RKO (cell line): ENCODE data around the gene CACNA1E.
A peak's percentile ranks its signal among the peaks of the same experiment; 100 is the strongest.
"Not testable (repeated sequence)": the region's sequence is repeated elsewhere in the genome, so short reads cannot be mapped to it uniquely, and the experiment has no call there.

Experiments used
- DNase-seq: peaks from one replicate; pipeline ENCODE4 v3.0.0-alpha.2; 2016; ENCODE audit warnings: low spot score

Gene CACNA1E

GRCh38 chr1:181517181-181517875 lies 34.0 kb downstream of the CACNA1E start:
- DNase-seq, result no peak

- no peak for DNase-seq
These were observed 34.8 kb downstream of the CACNA1E start for GRCh38 chr1:181518152-181518551.

- no peak for DNase-seq
These were observed 39.5 kb downstream of the CACNA1E start for GRCh38 chr1:181522864-181523263.

GRCh38 chr1:181525104-181525721 lies 41.9 kb downstream of the CACNA1E start:
- DNase-seq, result no peak

- DNase-seq, result not testable (repeated sequence)
These were observed 44.9 kb downstream of the CACNA1E start for GRCh38 chr1:181528241-181528640.

- no peak for DNase-seq
These were observed 48.1 kb downstream of the CACNA1E start for GRCh38 chr1:181531441-181531840.

- DNase-seq, result no peak
These were observed 48.8 kb downstream of the CACNA1E start for GRCh38 chr1:181531951-181532600.

GRCh38 chr1:181538836-181539235 lies 55.5 kb downstream of the CACNA1E start:
- no peak for DNase-seq

- DNase-seq, result no peak
These were observed 58.1 kb downstream of the CACNA1E start for GRCh38 chr1:181541458-181541857.

GRCh38 chr1:181541947-181542346 lies 58.6 kb downstream of the CACNA1E start:
- DNase-seq, result peak; percentile 20

- not testable (repeated sequence) for DNase-seq
These were observed 59.1 kb downstream of the CACNA1E start for GRCh38 chr1:181542406-181542805.

GRCh38 chr1:181545395-181545794 lies 62.1 kb downstream of the CACNA1E start:
- no peak for DNase-seq

- DNase-seq, result no peak
These were observed 65.2 kb downstream of the CACNA1E start for GRCh38 chr1:181548497-181548896.

GRCh38 chr1:181551249-181551648 lies 67.9 kb downstream of the CACNA1E start:
- no peak for DNase-seq

GRCh38 chr1:181551754-181552153 lies 68.4 kb downstream of the CACNA1E start:
- no peak for DNase-seq

- no peak for DNase-seq
These were observed 71.1 kb downstream of the CACNA1E start for GRCh38 chr1:181554465-181554864.

- no peak for DNase-seq
These were observed 73.3 kb downstream of the CACNA1E start for GRCh38 chr1:181556631-181557030.

GRCh38 chr1:181557313-181557712 lies 74.0 kb downstream of the CACNA1E start:
- no peak for DNase-seq

GRCh38 chr1:181558416-181558815 lies 75.1 kb downstream of the CACNA1E start:
- no peak for DNase-seq

- DNase-seq, result no peak
These were observed 75.8 kb downstream of the CACNA1E start for GRCh38 chr1:181559142-181559541.

GRCh38 chr1:181562395-181562794 lies 79.1 kb downstream of the CACNA1E start:
- DNase-seq, result no peak

GRCh38 chr1:181568736-181569135 lies 85.4 kb downstream of the CACNA1E start:
- no peak for DNase-seq

GRCh38 chr1:181577475-181577874 lies 94.2 kb downstream of the CACNA1E start:
- DNase-seq, result no peak
